ENCODE measurements around the gene ANKRD49. TPM values are rescaled to one million over a fixed set of nuclear protein-coding genes. Genes with fewer than 3 reads are reported as not detected.
A peak's percentile ranks its signal among the peaks of the same experiment; 100 is the strongest.

The ANKRD49 gene
- total and polyA plus RNA-seq, 10 of the 15 experiments (the other 5 are each of a cell fraction or from before 2014, with no cell fraction given) = 19.2 to 46.6 (median 33.6) TPM

- TF ChIP-seq ATF3 (IDR thresholded peaks at IDR 0.05; ENCODE audit: borderline replicate concordance, extremely low read depth, low read depth, low read length) = no peak
- TF ChIP-seq KDM1A (IDR thresholded peaks at IDR 0.05; ENCODE audit: borderline replicate concordance) = no peak
- TF ChIP-seq MEF2B (IDR thresholded peaks at IDR 0.05; ENCODE audit: partially characterized antibody, poor library complexity, severe bottlenecking) = no peak
- TF ChIP-seq BMI1 (IDR thresholded peaks at IDR 0.05; ENCODE audit: borderline replicate concordance) = no peak
- no peak for TF ChIP-seq YBX1 (IDR thresholded peaks at IDR 0.05)
- TF ChIP-seq NR2C2 (IDR thresholded peaks at IDR 0.05; ENCODE audit: borderline replicate concordance, control insufficient read depth, insufficient read length, low read depth) = no peak
- TF ChIP-seq, protein P1, sequence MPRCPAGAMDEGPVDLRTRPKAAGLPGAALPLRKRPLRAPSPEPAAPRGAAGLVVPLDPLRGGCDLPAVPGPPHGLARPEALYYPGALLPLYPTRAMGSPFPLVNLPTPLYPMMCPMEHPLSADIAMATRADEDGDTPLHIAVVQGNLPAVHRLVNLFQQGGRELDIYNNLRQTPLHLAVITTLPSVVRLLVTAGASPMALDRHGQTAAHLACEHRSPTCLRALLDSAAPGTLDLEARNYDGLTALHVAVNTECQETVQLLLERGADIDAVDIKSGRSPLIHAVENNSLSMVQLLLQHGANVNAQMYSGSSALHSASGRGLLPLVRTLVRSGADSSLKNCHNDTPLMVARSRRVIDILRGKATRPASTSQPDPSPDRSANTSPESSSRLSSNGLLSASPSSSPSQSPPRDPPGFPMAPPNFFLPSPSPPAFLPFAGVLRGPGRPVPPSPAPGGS (IDR thresholded peaks at IDR 0.05; ENCODE audit: borderline replicate concordance, insufficient read depth, low read depth, low read length, poor library complexity, severe bottlenecking) = no peak
- TF ChIP-seq SIN3A (IDR thresholded peaks at IDR 0.05; ENCODE audit: low read depth, low read length) = peak; percentile 95
- no peak for TF ChIP-seq CHD1 (IDR thresholded peaks at IDR 0.05; ENCODE audit: low read depth, low read length)
- TF ChIP-seq, protein P2, sequence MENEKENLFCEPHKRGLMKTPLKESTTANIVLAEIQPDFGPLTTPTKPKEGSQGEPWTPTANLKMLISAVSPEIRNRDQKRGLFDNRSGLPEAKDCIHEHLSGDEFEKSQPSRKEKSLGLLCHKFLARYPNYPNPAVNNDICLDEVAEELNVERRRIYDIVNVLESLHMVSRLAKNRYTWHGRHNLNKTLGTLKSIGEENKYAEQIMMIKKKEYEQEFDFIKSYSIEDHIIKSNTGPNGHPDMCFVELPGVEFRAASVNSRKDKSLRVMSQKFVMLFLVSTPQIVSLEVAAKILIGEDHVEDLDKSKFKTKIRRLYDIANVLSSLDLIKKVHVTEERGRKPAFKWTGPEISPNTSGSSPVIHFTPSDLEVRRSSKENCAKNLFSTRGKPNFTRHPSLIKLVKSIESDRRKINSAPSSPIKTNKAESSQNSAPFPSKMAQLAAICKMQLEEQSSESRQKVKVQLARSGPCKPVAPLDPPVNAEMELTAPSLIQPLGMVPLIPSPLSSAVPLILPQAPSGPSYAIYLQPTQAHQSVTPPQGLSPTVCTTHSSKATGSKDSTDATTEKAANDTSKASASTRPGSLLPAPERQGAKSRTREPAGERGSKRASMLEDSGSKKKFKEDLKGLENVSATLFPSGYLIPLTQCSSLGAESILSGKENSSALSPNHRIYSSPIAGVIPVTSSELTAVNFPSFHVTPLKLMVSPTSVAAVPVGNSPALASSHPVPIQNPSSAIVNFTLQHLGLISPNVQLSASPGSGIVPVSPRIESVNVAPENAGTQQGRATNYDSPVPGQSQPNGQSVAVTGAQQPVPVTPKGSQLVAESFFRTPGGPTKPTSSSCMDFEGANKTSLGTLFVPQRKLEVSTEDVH (IDR thresholded peaks at IDR 0.05; ENCODE audit: low read depth, partially characterized antibody) = peak; percentile 63
- TF ChIP-seq NKRF (conservative IDR thresholded peaks at IDR 0.05) = peak; percentile 95
- no peak for TF ChIP-seq REST (IDR thresholded peaks at IDR 0.05; ENCODE audit: low read depth, low read length)
- TF ChIP-seq, protein P3, sequence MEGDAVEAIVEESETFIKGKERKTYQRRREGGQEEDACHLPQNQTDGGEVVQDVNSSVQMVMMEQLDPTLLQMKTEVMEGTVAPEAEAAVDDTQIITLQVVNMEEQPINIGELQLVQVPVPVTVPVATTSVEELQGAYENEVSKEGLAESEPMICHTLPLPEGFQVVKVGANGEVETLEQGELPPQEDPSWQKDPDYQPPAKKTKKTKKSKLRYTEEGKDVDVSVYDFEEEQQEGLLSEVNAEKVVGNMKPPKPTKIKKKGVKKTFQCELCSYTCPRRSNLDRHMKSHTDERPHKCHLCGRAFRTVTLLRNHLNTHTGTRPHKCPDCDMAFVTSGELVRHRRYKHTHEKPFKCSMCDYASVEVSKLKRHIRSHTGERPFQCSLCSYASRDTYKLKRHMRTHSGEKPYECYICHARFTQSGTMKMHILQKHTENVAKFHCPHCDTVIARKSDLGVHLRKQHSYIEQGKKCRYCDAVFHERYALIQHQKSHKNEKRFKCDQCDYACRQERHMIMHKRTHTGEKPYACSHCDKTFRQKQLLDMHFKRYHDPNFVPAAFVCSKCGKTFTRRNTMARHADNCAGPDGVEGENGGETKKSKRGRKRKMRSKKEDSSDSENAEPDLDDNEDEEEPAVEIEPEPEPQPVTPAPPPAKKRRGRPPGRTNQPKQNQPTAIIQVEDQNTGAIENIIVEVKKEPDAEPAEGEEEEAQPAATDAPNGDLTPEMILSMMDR (IDR thresholded peaks at IDR 0.05 in 2 of 3, conservative IDR thresholded peaks at IDR 0.05 in 1 of 3; ENCODE audit: control insufficient read depth in 2 of 3, extremely low read depth in 1 of 3, insufficient read depth in 1 of 3, low read depth in 3 of 3, low read length in 3 of 3) = no peak
- no peak for TF ChIP-seq ETV6 (conservative IDR thresholded peaks at IDR 0.05 in 1 of 2, IDR thresholded peaks at IDR 0.05 in 1 of 2; ENCODE audit: borderline replicate concordance in 1 of 2, low read depth in 1 of 2)
These were observed at the start of gene ANKRD49, which contains the start of gene MRE11 (continued) for GRCh38 chr11:94493281-94494125.

All from GM12878 (cell line).